HEK293 (cell line): Measurements from ENCODE around the gene CDADC1.

Experiments used
- ATF2 ChIP-seq: fragments of 450-650 bp; formaldehyde crosslinking; IDR thresholded peaks from 2 replicates; pipeline ENCODE4 v1.5.1; 2016; ENCODE audit warnings: missing biosample characterization, missing genetic modification characterization, low read depth
- CTCF ChIP-seq: fragments of 450-650 bp; formaldehyde crosslinking; IDR thresholded peaks from 2 replicates; pipeline ENCODE4 v1.5.1; 2016; ENCODE audit warnings: missing biosample characterization, missing genetic modification characterization
- GLI4 ChIP-seq: fragments of 450-650 bp; formaldehyde crosslinking; IDR thresholded peaks from 2 replicates; pipeline ENCODE4 v1.5.1; 2016; ENCODE audit warnings: missing biosample characterization, missing genetic modification characterization
- SETDB1 ChIP-seq: IDR thresholded peaks from one replicate; pipeline ENCODE4 v1.6.1; 2017; ENCODE audit warnings: mild to moderate bottlenecking, low read length, moderate library complexity, mixed read lengths; ENCODE audit not compliant: insufficient read length
- ZBTB21 ChIP-seq: fragments of 450-650 bp; formaldehyde crosslinking; IDR thresholded peaks from 2 replicates; pipeline ENCODE4 v1.5.1; 2017; ENCODE audit warnings: missing biosample characterization, missing genetic modification characterization
- ZNF140 ChIP-seq: fragments of 450-650 bp; formaldehyde crosslinking; IDR thresholded peaks from 2 replicates; pipeline ENCODE4 v1.5.1; 2016; ENCODE audit warnings: missing biosample characterization, missing genetic modification characterization
- ZNF211 ChIP-seq: fragments of 450-650 bp; formaldehyde crosslinking; IDR thresholded peaks from 2 replicates; pipeline ENCODE4 v1.5.1; 2016; ENCODE audit warnings: low read depth, missing biosample characterization, missing genetic modification characterization
- ZNF394 ChIP-seq: fragments of 450-650 bp; formaldehyde crosslinking; IDR thresholded peaks from 2 replicates; pipeline ENCODE4 v1.5.1; 2016; ENCODE audit warnings: missing biosample characterization, missing genetic modification characterization, mild to moderate bottlenecking, moderate library complexity, borderline replicate concordance
- ZNF488 ChIP-seq: fragments of 450-650 bp; formaldehyde crosslinking; IDR thresholded peaks from 2 replicates; pipeline ENCODE4 v1.5.1; 2016; ENCODE audit warnings: missing biosample characterization, missing genetic modification characterization
- ZNF704 ChIP-seq: fragments of 450-650 bp; formaldehyde crosslinking; IDR thresholded peaks from 2 replicates; pipeline ENCODE4 v1.5.1; 2016; ENCODE audit warnings: missing biosample characterization, missing genetic modification characterization
- ZNF791 ChIP-seq: fragments of 450-650 bp; formaldehyde crosslinking; IDR thresholded peaks from 2 replicates; pipeline ENCODE4 v1.5.1; 2016; ENCODE audit warnings: missing biosample characterization, missing genetic modification characterization

- TF ChIP-seq ZNF791 (tag by site-specific recombination), result no peak
- TF ChIP-seq ZNF394 (tag by site-specific recombination), result no peak
- TF ChIP-seq ZBTB21 (tag by site-specific recombination), result no peak
- no peak for TF ChIP-seq ZNF140 (tag by site-specific recombination)
- no peak for TF ChIP-seq ZNF211
- no peak for TF ChIP-seq SETDB1
- TF ChIP-seq CTCF (tag by site-specific recombination), result no peak
- no peak for TF ChIP-seq GLI4
- TF ChIP-seq ZNF488 (tag by site-specific recombination), result no peak
- TF ChIP-seq ZNF704 (tag by site-specific recombination), result no peak
- TF ChIP-seq ATF2 (tag by site-specific recombination), result no peak
These were observed 75.6 kb downstream of the CDADC1 start for GRCh38 chr13:49323344-49323743.
